Activated CD4-positive, alpha-beta memory T cell treated with anti-CD3 and anti-CD28 coated beads for 36 hours (primary cell): Measurements from ENCODE around the gene MYH14. TPM values are rescaled to one million over a fixed set of nuclear protein-coding genes. Genes with fewer than 3 reads are reported as not detected.
"Not testable (repeated sequence)": the region's sequence is repeated elsewhere in the genome, so short reads cannot be mapped to it uniquely, and the experiment has no call there.

Experiments
- CTCF ChIA-PET: fragments of 350-600 bp; sonication (Branson Sonifier 250); formaldehyde crosslinking; loops from one replicate; lab custom pipeline; 2021; ENCODE audit warnings: antibody characterized with exemption, inconsistent platforms; lab: Charles Lee
- POLR2A ChIA-PET: fragments of 350-600 bp; sonication (Branson Sonifier 250); formaldehyde crosslinking; loops from one replicate; lab custom pipeline; 2021; ENCODE audit warnings: antibody characterized with exemption; lab: Charles Lee
- DNase-seq: peaks from one replicate; pipeline ENCODE4 v3.0.0-alpha.2; 2020
- H3K27ac Mint-ChIP-seq: one replicate; pipeline ENCODE4 v1.8.0; 2021; ENCODE audit warnings: mixed read lengths
- H3K27me3 Mint-ChIP-seq: one replicate; pipeline ENCODE4 v1.8.0; 2021; ENCODE audit warnings: mixed read lengths
- H3K36me3 Mint-ChIP-seq: one replicate; pipeline ENCODE4 v1.8.0; 2021; ENCODE audit warnings: mixed read lengths
- H3K4me1 Mint-ChIP-seq: one replicate; pipeline ENCODE4 v1.8.0; 2021; ENCODE audit warnings: low read depth, mixed read lengths
- H3K4me3 Mint-ChIP-seq: one replicate; pipeline ENCODE4 v1.8.0; 2021; ENCODE audit warnings: mild to moderate bottlenecking, mixed read lengths
- H3K9me3 Mint-ChIP-seq: one replicate; pipeline ENCODE4 v1.8.0; 2021; ENCODE audit warnings: mixed read lengths
- intact Hi-C: fragments of 100-400 bp; cut with micrococcal nuclease; formaldehyde crosslinking; loops from one replicate; pipeline ENCODE4 v1.15.1; 2023
- total RNA-seq, 2 experiments: library from RNA; stranded (reverse); gene quantifications; one replicate each; pipeline ENCODE4 v1.2.3, GENCODE V29; 2021

Gene MYH14
- total RNA-seq, 2 experiments from 2014 or later: not detected

GRCh38 chr19:50353487-50353880 is 150.1 kb downstream of the MYH14 start:
- H3K4me3 Mint-ChIP-seq, H3K27ac Mint-ChIP-seq, DNase-seq, intact Hi-C loops, POLR2A ChIA-PET, H3K27me3 Mint-ChIP-seq, H3K36me3 Mint-ChIP-seq, H3K9me3 Mint-ChIP-seq: not testable (repeated sequence)
- CTCF ChIA-PET: interaction anchor here (0.6 to 0.7 kb wide), 2 partner anchors 114 to 773 kb away, joined by 3 to 4 read pairs; partner anchors contain the start of gene NOSIP
- H3K4me1 Mint-ChIP-seq: peaks cover 21% of the 10 kb centered on the region

- POLR2A ChIA-PET: interaction anchor here (1.0 to 2.7 kb wide), 7 partner anchors 12 to 120 kb away, joined by 3 to 12 read pairs (median 5); partner anchors contain the start of genes GARIN5A, NR1H2 and POLD1
- peak overlapping the region; percentile 81 for H3K4me3 Mint-ChIP-seq
- H3K36me3 Mint-ChIP-seq: peaks cover 33% of the 10 kb centered on the region
These were observed 153.3 kb downstream of the MYH14 start for GRCh38 chr19:50356691-50357177.

GRCh38 chr19:50357178-50358100 is 154.0 kb downstream of the MYH14 start:
- H3K27ac Mint-ChIP-seq: peak overlapping the region; percentile 93
- H3K27me3 Mint-ChIP-seq: no peaks in the 10 kb centered on the region
- peak overlapping the region; percentile 81 for H3K4me3 Mint-ChIP-seq
- intact Hi-C loops: loop anchor here (1.0 to 5.0 kb wide), 6 partner anchors 11 to 425 kb away; partner anchors contain the start of gene NR1H2
- POLR2A ChIA-PET: interaction anchor here (0.6 to 2.7 kb wide), 11 partner anchors 10 to 154 kb away, joined by 3 to 12 read pairs (median 3); partner anchors contain the start of genes GARIN5A, JOSD2, NR1H2 and POLD1
- no peaks in the 10 kb centered on the region for H3K9me3 Mint-ChIP-seq
- CTCF ChIA-PET: interaction anchor here (0.6 to 2.8 kb wide), 35 partner anchors 11 to 565 kb away, joined by 3 to 60 read pairs (median 5); partner anchors contain the start of genes JOSD2, KCNC3, NAPSA and NR1H2
- DNase-seq: peak; percentile 92
- H3K4me1 Mint-ChIP-seq: peaks cover 53% of the 10 kb centered on the region
- peaks cover 39% of the 10 kb centered on the region for H3K36me3 Mint-ChIP-seq

More at GRCh38 chr19:50356691-50357177, 153.3 kb downstream of the MYH14 start:
- Mint-ChIP-seq H3K4me1 (peaks cover 46% of the 10 kb centered on the region), H3K9me3 (no peaks in the 10 kb centered on the region), H3K27me3 (no peaks in the 10 kb centered on the region), H3K27ac (peak overlapping the region; percentile 93)
- CTCF ChIA-PET: interaction anchor here (0.6 to 2.8 kb wide), 34 partner anchors 10 to 565 kb away, joined by 3 to 60 read pairs (median 5); partner anchors contain the start of genes JOSD2, KCNC3, NAPSA and NR1H2
- DNase-seq: no peak
- intact Hi-C loops: loop anchor here (1.0 to 5.0 kb wide), 6 partner anchors 12 to 426 kb away; partner anchors contain the start of gene NR1H2

- Mint-ChIP-seq H3K27me3 (no peaks in the 10 kb centered on the region), H3K36me3 (peaks cover 42% of the 10 kb centered on the region), H3K9me3 (no peaks in the 10 kb centered on the region), H3K27ac (peak overlapping the region; percentile 93), H3K4me1 (peaks cover 65% of the 10 kb centered on the region), H3K4me3 (peak overlapping the region; percentile 81)
- POLR2A ChIA-PET: interaction anchor here (1.2 to 2.7 kb wide), 4 partner anchors 10 to 33 kb away, joined by 3 to 12 read pairs (median 8); partner anchors contain the start of gene POLD1
- intact Hi-C loops: loop anchor here (5.0 kb wide), 2 partner anchors 199 to 424 kb away; no protein-coding TSS in a partner anchor
- CTCF ChIA-PET: interaction anchor here (1.4 to 2.8 kb wide), 8 partner anchors 9 to 424 kb away, joined by 4 to 60 read pairs (median 11); partner anchors contain the start of genes KCNC3, NAPSA, NR1H2 and POLD1
- DNase-seq: peak; percentile 82
These were observed 155.3 kb downstream of the MYH14 start for GRCh38 chr19:50358483-50359327.

- ChIA-PET POLR2A (interaction anchor here (2.7 kb wide), 1 partner anchor 9 kb away, joined by 12 read pairs; no protein-coding TSS in a partner anchor), CTCF (interaction anchor here (1.4 kb wide), 1 partner anchor 10 kb away, joined by 4 read pairs; no protein-coding TSS in a partner anchor)
- H3K9me3 Mint-ChIP-seq: no peaks in the 10 kb centered on the region
- H3K4me1 Mint-ChIP-seq: peaks cover 67% of the 10 kb centered on the region
- intact Hi-C loops: loop anchor here (5.0 kb wide), 2 partner anchors 198 to 423 kb away; no protein-coding TSS in a partner anchor
- peak overlapping the region; percentile 81 for H3K4me3 Mint-ChIP-seq
- no peak for DNase-seq
- no peaks in the 10 kb centered on the region for H3K27me3 Mint-ChIP-seq
- peak overlapping the region; percentile 93 for H3K27ac Mint-ChIP-seq
- peaks cover 42% of the 10 kb centered on the region for H3K36me3 Mint-ChIP-seq
These were observed 156.0 kb downstream of the MYH14 start for GRCh38 chr19:50359328-50359818.

Other genes with a start within 250 kb of the MYH14 start
- gene SIGLEC11, start 242.4 kb upstream of the MYH14 start, total RNA-seq: not detected
- gene VRK3, start 178.2 kb upstream of the MYH14 start, total RNA-seq: 10 to 100 TPM; 54.4 to 55.8 TPM
- gene ZNF473, start 177.6 kb upstream of the MYH14 start, total RNA-seq: 10 to 100 TPM in 1 of 2 experiments, 1 to 10 TPM in 1; 9.0 to 10.3 TPM
- gene IZUMO2, start 40.3 kb upstream of the MYH14 start, total RNA-seq: not detected
- gene KCNC3, start 125.8 kb downstream of the MYH14 start, total RNA-seq: 1 to 10 TPM; 5.4 to 6.2 TPM
- gene NAPSA, start 162.0 kb downstream of the MYH14 start, total RNA-seq: 10 to 100 TPM; 88.8 to 99.8 TPM
- 10 to 100 TPM; 73.9 to 75.6 TPM for gene NR1H2, start 172.8 kb downstream of the MYH14 start, total RNA-seq
- 100 to 1,000 TPM; 190 to 191 TPM for gene POLD1, start 180.7 kb downstream of the MYH14 start, total RNA-seq
- under 1 TPM; 0.45 to 0.80 TPM for gene SPIB, start 215.3 kb downstream of the MYH14 start, total RNA-seq
- gene MYBPC2, start 229.3 kb downstream of the MYH14 start, total RNA-seq: under 1 TPM; 0.38 to 0.94 TPM